Left lung (tissue), 10 donors: Measurements from ENCODE around the gene TMEM190. TPM values are rescaled to one million over a fixed set of nuclear protein-coding genes. Genes with fewer than 3 reads are reported as not detected.
A peak's percentile ranks its signal among the peaks of the same experiment; 100 is the strongest.
"Not testable (repeated sequence)": the region's sequence is repeated elsewhere in the genome, so short reads cannot be mapped to it uniquely, and the experiment has no call there.

ENCODE experiments used
- ATAC-seq: fragments of 200-7000 bp; cut with Tn5 transposase; one replicate; pipeline ENCODE4 v1.9.1; 2020; ENCODE audit warnings: moderate library complexity
- DNase-seq, 4 donors: peaks; one replicate each; pipeline ENCODE4 v3.0.0-alpha.2; 2013 to 2020
- H3K27ac ChIP-seq, 2 donors: fragments of 200-600 bp; sonication (generic) in 1 of 2; one replicate each; pipeline versions ENCODE4 v1.5.0 to v1.8.0; 2020 to 2021
- H3K27me3 ChIP-seq, 2 donors: fragments of 200-600 bp; sonication (generic) in 1 of 2; one replicate each; pipeline versions ENCODE4 v1.5.0 to v1.8.0; 2020 to 2021
- H3K36me3 ChIP-seq, 2 donors: fragments of 200-600 bp; sonication (generic) in 1 of 2; one replicate each; pipeline versions ENCODE4 v1.5.0 to v1.8.0; 2020 to 2021
- H3K4me1 ChIP-seq, 2 donors: fragments of 200-600 bp; one replicate each; pipeline ENCODE4 v1.8.0; 2021
- H3K4me3 ChIP-seq, 2 donors: fragments of 200-600 bp; sonication (generic) in 1 of 2; one replicate each; pipeline versions ENCODE4 v1.5.0 to v1.8.0; 2020 to 2021; ENCODE audit warnings: mild to moderate bottlenecking in 1 of 2
- H3K9me3 ChIP-seq, 2 donors: fragments of 200-600 bp; sonication (generic) in 1 of 2; one replicate each; pipeline versions ENCODE4 v1.5.0 to v1.8.0; 2020 to 2021
- intact Hi-C, 2 donors: fragments of 100-400 bp; cut with DNase I; formaldehyde crosslinking; loops; one replicate each; pipeline versions ENCODE4 v1.11.2 to v1.14.2; 2022
- polyA plus RNA-seq, 6 donors: library from polyadenylated mRNA; unstranded; fragments of 120-200 nt; gene quantifications; one replicate each; pipeline ENCODE4 v1.2.1, GENCODE V29; 2013; ENCODE audit not compliant: insufficient read length in 6 of 6
- total RNA-seq, 2 donors: library from RNA; stranded (reverse); fragmentation: NEBNext Ultra II Directional; extraction: Animal tissue kit (Norgen Biotek cat#: 25700); gene quantifications; one replicate each; pipeline ENCODE4 v1.2.1, GENCODE V29; 2021
- TF ChIP-seq, protein P1 (sequence below), 2 donors: fragments of 200-600 bp; sonication (generic) in 1 of 2; IDR thresholded peaks; one replicate each; pipeline versions ENCODE4 v1.5.0 to v1.8.0; 2021; ENCODE audit warnings: antibody characterized with exemption in 2 of 2
- donor health status: DM: no; HTN: yes; CAD: no.
- donor health status: DM: no; HTN: no; CAD: no.

Gene TMEM190
- total and polyA plus RNA-seq, 8 donors: 1.2 to 15.6 (median 6.9) TPM; not detected in 1

DNA sequence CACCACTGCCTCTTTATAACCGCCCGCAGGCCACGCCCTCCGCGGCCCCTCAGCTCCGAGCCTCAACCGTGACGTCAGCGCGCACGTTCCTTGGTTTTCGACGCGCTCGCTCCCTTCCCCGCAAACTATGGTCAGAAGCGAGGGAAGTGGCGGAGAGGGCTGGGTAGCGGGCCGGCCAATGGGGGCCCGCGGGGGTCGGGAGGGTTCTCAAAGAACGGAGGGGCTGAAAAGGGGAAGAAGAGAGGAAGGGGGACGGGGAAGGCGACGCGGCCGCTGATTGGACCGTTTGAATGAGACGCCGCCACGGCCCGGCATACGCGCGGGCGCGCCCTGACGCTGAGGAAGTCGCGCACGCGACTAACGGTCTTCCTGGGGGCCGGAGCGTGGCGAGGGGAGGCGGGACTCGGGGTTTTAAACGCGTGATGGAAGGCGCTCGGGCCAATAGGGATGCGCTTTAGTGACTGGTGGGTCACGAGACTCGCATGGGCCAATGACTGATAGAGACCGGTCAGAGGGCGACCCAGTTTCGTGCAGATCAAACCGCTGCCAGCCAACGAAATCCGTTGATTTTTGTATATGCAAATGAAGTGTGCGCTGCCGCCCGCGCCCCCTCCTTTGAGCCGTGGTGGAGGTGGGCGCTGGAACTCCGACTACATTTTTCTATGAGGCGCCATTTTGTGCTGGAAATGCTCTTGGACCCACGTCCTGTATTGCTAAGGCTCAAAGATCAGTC lies 31.3 kb downstream of the TMEM190 start:
- intact Hi-C loops: no loop called here
- peaks cover 8 to 24% of the 10 kb centered on the region in 2 donors for H3K4me1 ChIP-seq

DNA sequence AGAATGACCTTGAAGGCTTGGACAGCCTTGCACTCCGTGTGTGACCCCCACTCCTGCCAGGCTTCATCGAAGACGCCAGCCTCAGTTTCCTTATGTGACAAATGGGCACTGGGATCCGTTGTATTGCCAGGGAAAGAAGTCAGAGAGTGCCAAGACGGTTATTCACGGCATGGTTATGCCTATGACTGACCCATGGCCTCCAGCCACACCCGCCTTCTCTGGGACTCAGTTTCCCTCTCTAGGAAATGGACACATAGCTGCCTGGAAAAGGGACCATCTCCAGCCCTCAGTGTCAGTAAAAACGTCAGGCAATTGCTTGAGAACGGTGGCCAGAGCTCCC lies 31.9 kb downstream of the TMEM190 start:
- TF ChIP-seq, protein P1, sequence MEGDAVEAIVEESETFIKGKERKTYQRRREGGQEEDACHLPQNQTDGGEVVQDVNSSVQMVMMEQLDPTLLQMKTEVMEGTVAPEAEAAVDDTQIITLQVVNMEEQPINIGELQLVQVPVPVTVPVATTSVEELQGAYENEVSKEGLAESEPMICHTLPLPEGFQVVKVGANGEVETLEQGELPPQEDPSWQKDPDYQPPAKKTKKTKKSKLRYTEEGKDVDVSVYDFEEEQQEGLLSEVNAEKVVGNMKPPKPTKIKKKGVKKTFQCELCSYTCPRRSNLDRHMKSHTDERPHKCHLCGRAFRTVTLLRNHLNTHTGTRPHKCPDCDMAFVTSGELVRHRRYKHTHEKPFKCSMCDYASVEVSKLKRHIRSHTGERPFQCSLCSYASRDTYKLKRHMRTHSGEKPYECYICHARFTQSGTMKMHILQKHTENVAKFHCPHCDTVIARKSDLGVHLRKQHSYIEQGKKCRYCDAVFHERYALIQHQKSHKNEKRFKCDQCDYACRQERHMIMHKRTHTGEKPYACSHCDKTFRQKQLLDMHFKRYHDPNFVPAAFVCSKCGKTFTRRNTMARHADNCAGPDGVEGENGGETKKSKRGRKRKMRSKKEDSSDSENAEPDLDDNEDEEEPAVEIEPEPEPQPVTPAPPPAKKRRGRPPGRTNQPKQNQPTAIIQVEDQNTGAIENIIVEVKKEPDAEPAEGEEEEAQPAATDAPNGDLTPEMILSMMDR (IDR thresholded peaks at IDR 0.05): no peak
- H3K36me3 ChIP-seq: peaks cover 0 to 24% of the 10 kb centered on the region in 2 donors
- DNase-seq: no peak
- H3K9me3 ChIP-seq: no peaks in the 10 kb centered on the region
- H3K4me3 ChIP-seq: peak overlapping the region; percentile 84 to 97
- intact Hi-C loops: no loop called here
- H3K27me3 ChIP-seq: no peaks in the 10 kb centered on the region
- no peak for ATAC-seq
- peaks cover 8 to 24% of the 10 kb centered on the region in 2 donors for H3K4me1 ChIP-seq
- peak overlapping the region; percentile 95 to 100 for H3K27ac ChIP-seq

More for the DNA sequence above, 31.3 kb downstream of the TMEM190 start:
- Histone ChIP-seq H3K27ac (peak overlapping the region; percentile 95 to 100), H3K36me3 (peaks cover 0 to 29% of the 10 kb centered on the region in 2 donors), H3K9me3 (no peaks in the 10 kb centered on the region), H3K4me3 (peak overlapping the region; percentile 84 to 97), H3K27me3 (no peaks in the 10 kb centered on the region)
- DNase-seq (peak; percentile 97 to 100 (median 98)), ATAC-seq (peak; percentile 98)
- TF ChIP-seq, protein P1 (IDR thresholded peaks at IDR 0.05): no peak

DNA sequence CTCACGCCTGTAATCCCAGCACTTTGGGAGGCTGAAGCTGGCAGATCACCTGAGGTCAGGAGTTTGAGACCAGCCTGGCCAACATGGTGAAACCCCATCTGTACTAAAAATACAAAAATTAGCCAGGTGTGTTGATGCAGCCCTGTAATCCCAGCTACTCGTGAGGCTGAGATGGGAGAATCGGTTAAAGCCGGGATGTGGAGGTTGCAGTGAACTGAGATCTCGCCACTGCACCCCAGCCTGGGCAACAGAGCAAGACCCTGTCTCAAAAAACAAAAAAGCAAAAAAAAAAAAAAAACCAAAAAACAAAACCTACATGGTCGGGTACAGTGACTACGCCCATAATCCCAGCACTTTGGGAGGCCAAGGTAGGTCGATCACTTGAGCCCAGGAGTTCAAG lies 32.6 kb downstream of the TMEM190 start:
- Histone ChIP-seq H3K4me1 (peaks cover 8 to 24% of the 10 kb centered on the region in 2 donors), H3K36me3 (peaks cover 0 to 17% of the 10 kb centered on the region in 2 donors)
- H3K9me3 ChIP-seq, ATAC-seq, intact Hi-C loops, H3K27me3 ChIP-seq, DNase-seq, H3K27ac ChIP-seq, H3K4me3 ChIP-seq: not testable (repeated sequence)

DNA sequence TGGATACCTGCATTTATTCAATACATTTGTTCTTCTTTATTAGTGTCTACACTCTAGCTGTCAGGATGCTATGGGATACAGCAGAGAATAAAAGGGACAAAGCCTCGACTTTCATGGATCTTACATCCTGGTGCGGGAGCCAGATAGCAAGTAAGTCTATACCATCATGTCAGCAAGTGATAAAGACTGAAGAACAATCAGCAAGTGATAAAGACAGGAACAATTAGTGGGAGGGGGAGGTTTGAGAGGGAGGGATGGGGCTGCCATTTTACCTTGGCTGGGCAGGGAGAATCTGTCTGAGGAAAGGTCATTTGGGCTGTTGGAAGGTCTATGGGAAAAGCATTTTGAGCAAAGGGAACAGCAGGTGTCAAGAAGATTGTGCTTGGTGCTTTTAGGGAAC lies 33.5 kb downstream of the TMEM190 start:
- Histone ChIP-seq H3K4me3 (no peak overlapping the region), H3K27me3 (no peaks in the 10 kb centered on the region), H3K9me3 (no peaks in the 10 kb centered on the region), H3K4me1 (peaks cover 8 to 24% of the 10 kb centered on the region in 2 donors), H3K36me3 (peaks cover 0 to 10% of the 10 kb centered on the region in 2 donors), H3K27ac (no peak overlapping the region)
- TF ChIP-seq, protein P1 (IDR thresholded peaks at IDR 0.05): no peak
- ATAC-seq (no peak), DNase-seq (no peak)
- intact Hi-C loops: loop anchor here in 1 of 2 donors (10.0 kb wide), 1 partner anchor 115 kb away; no protein-coding TSS in a partner anchor

DNA sequence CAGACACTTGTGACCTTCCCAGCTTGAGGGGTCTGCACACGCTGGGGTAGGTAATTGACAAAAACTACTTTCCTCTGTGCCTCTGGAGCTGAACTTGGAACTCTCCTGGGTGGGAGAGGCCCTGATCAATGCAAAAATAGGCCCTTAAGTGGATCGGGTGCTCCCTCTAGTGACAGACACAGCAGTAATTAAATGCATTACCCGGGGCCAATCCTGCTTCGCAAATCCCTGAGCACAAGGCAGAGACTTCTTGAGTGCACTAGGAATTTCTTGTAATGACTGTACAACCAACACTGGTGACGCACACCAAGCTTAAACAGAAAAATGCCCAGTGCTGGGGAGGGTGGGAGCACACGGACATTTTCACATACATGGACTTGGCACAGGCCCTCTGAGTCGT lies 41.6 kb downstream of the TMEM190 start:
- no peaks in the 10 kb centered on the region for H3K36me3 ChIP-seq
- H3K4me1 ChIP-seq: no peaks in the 10 kb centered on the region
- ATAC-seq (peak; percentile 95), DNase-seq (peak in 3 of 4 donors; percentile 52 to 81 (median 53))
- TF ChIP-seq, protein P1 (IDR thresholded peaks at IDR 0.05): peak; percentile 44 to 63
- no peak overlapping the region for H3K27ac ChIP-seq
- peaks cover 0 to 23% of the 10 kb centered on the region in 2 donors for H3K27me3 ChIP-seq
- intact Hi-C loops: loop anchor here in 1 of 2 donors (10.0 kb wide), 1 partner anchor 123 kb away; no protein-coding TSS in a partner anchor
- no peaks in the 10 kb centered on the region for H3K9me3 ChIP-seq
- H3K4me3 ChIP-seq: no peak overlapping the region
